Vagina (tissue), 2 donors: ENCODE measurements around the gene HUS1.

Experiments used
- CTCF ChIP-seq, 3 experiments: fragments of 450-650 bp in 2 of 3; fragments of 200-600 bp in 1 of 3; sonication (generic) in 1 of 3; IDR thresholded peaks; one replicate each; pipeline ENCODE4 v1.5.1; 2017 to 2019; ENCODE audit warnings: antibody characterized with exemption in 3 of 3, mild to moderate bottlenecking in 2 of 3, moderate library complexity in 2 of 3
- POLR2AphosphoS5 ChIP-seq, 2 donors: sonication (generic); formaldehyde crosslinking; IDR thresholded peaks; one replicate each; pipeline ENCODE4 v1.9.0; 2017; ENCODE audit warnings: antibody characterized with exemption in 2 of 2, mild to moderate bottlenecking in 2 of 2, low read depth in 1 of 2; ENCODE audit not compliant: insufficient read depth in 1 of 2

DNA sequence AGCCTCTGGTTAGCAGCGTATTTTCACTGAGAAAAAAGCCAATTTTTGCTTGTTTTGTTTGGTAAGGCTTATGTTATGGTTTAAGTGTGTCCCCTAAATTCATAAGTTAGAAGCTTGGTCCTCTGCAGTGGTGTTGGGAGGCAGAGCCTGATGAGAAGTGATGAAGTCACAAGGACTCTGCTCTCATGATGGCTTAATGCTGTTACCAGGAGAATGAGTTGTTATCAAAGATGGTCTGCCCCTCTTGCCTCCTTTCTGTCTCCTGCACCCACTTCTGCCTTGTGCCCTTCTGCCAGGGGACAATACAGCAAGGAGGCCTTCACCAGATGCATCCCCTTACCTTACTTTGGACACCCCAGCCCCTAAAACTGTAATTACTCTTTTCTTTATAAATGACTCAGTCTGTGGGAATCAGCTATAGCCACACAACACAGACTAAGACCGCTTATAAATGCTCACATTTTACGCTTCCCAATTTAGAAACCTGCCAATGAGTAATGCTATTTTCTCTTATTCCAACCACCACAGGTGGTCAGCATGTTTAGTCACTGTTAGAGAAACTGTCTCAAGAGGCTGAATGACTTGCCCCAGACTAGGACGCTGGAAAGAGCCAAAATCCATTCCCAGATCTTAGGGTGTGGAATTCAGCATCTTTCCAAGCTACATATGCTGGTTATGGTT lies 25.0 kb downstream of the HUS1 start:
- TF ChIP-seq POLR2AphosphoS5 (IDR thresholded peaks at IDR 0.05; ENCODE audit: insufficient read depth in 1 of 2, low read depth in 1 of 2) (no peak), CTCF (IDR thresholded peaks at IDR 0.05) (no peak)
